Astrocyte (in vitro differentiated cells and primary cell): Measurements from ENCODE around the gene TPH1. TPM values are rescaled to one million over a fixed set of nuclear protein-coding genes. Genes with fewer than 3 reads are reported as not detected.
"Not testable (repeated sequence)": the region's sequence is repeated elsewhere in the genome, so short reads cannot be mapped to it uniquely, and the experiment has no call there.

Experiments
- DNase-seq: peaks from one replicate; pipeline ENCODE4 v3.0.0-alpha.2; 2010; ENCODE audit warnings: low read depth
- FAIRE-seq: peaks from 2 replicates; lab custom pipeline; 2011; peaks lifted over from hg19 to GRCh38; lab: Jason Lieb, UNC
- H2AFZ ChIP-seq: 2 replicates; pipeline ENCODE4 v1.6.0; 2012; ENCODE audit warnings: low read depth, low read length, inconsistent platforms
- H3K27ac ChIP-seq: 2 replicates; pipeline ENCODE4 v1.5.1; 2011; ENCODE audit warnings: low read depth, low read length, inconsistent platforms
- H3K27me3 ChIP-seq: 2 replicates; pipeline ENCODE4 v1.6.0; 2011; ENCODE audit warnings: low read length, inconsistent platforms; ENCODE audit not compliant: insufficient read depth
- H3K36me3 ChIP-seq: 2 replicates; pipeline ENCODE4 v1.5.1; 2011; ENCODE audit warnings: low read length, inconsistent platforms; ENCODE audit not compliant: insufficient read depth
- H3K4me1 ChIP-seq: 2 replicates; pipeline ENCODE4 v1.5.1; 2011; ENCODE audit warnings: low read length, inconsistent platforms; ENCODE audit not compliant: insufficient read depth
- H3K4me2 ChIP-seq: 2 replicates; pipeline ENCODE4 v1.6.0; 2012; ENCODE audit warnings: low read length, inconsistent platforms
- H3K4me3 ChIP-seq: 2 replicates; pipeline ENCODE4 v1.5.1; 2011; ENCODE audit warnings: low read depth, mild to moderate bottlenecking, low read length, inconsistent platforms; ENCODE audit not compliant: insufficient read depth
- H3K79me2 ChIP-seq: 2 replicates; pipeline ENCODE4 v1.6.0; 2012; ENCODE audit warnings: mild to moderate bottlenecking, low read length, inconsistent platforms; ENCODE audit not compliant: insufficient read depth
- H3K9ac ChIP-seq: 2 replicates; pipeline ENCODE4 v1.6.0; 2012; ENCODE audit warnings: mild to moderate bottlenecking, low read length, inconsistent platforms
- H3K9me3 ChIP-seq: 2 replicates; pipeline ENCODE4 v1.5.1; 2012; ENCODE audit warnings: low read depth, mild to moderate bottlenecking, low read length, inconsistent platforms; ENCODE audit not compliant: insufficient read depth
- H4K20me1 ChIP-seq: 2 replicates; pipeline ENCODE4 v1.6.0; 2012; ENCODE audit warnings: low read length, inconsistent platforms; ENCODE audit not compliant: insufficient read depth
- H3K27ac Mint-ChIP-seq: one replicate; pipeline ENCODE4 v1.8.0; 2021; ENCODE audit warnings: mild to moderate bottlenecking, mixed read lengths; ENCODE audit not compliant: unreplicated experiment
- H3K27me3 Mint-ChIP-seq: one replicate; pipeline ENCODE4 v1.8.0; 2021; ENCODE audit warnings: low read depth, mixed read lengths; ENCODE audit not compliant: unreplicated experiment
- H3K36me3 Mint-ChIP-seq: one replicate; pipeline ENCODE4 v1.8.0; 2021; ENCODE audit warnings: low read depth, mixed read lengths; ENCODE audit not compliant: unreplicated experiment
- H3K4me1 Mint-ChIP-seq: one replicate; pipeline ENCODE4 v1.8.0; 2021; ENCODE audit warnings: low read depth, mixed read lengths; ENCODE audit not compliant: unreplicated experiment
- H3K4me3 Mint-ChIP-seq: one replicate; pipeline ENCODE4 v1.8.0; 2021; ENCODE audit warnings: mild to moderate bottlenecking, moderate library complexity, mixed read lengths; ENCODE audit not compliant: unreplicated experiment
- H3K9me3 Mint-ChIP-seq: one replicate; pipeline ENCODE4 v1.8.0; 2021; ENCODE audit warnings: mild to moderate bottlenecking, mixed read lengths; ENCODE audit not compliant: unreplicated experiment
- CTCF ChIP-seq: IDR thresholded peaks from 2 replicates; pipeline ENCODE4 v1.5.1; 2011; ENCODE audit warnings: low read depth, mild to moderate bottlenecking, inconsistent platforms, low read length, moderate library complexity; ENCODE audit not compliant: insufficient read depth
- EZH2 ChIP-seq: IDR thresholded peaks from 2 replicates; pipeline ENCODE4 v1.6.1; 2012; ENCODE audit warnings: mild to moderate bottlenecking, low read length, inconsistent platforms; ENCODE audit not compliant: insufficient read depth
- total RNA-seq: library from RNA; stranded (reverse); gene quantifications from 2 replicates; pipeline ENCODE4 v1.2.1, GENCODE V29; 2021

Gene TPH1
- total RNA-seq, 1 donor from 2014 or later, result 0.32 TPM

DNA sequence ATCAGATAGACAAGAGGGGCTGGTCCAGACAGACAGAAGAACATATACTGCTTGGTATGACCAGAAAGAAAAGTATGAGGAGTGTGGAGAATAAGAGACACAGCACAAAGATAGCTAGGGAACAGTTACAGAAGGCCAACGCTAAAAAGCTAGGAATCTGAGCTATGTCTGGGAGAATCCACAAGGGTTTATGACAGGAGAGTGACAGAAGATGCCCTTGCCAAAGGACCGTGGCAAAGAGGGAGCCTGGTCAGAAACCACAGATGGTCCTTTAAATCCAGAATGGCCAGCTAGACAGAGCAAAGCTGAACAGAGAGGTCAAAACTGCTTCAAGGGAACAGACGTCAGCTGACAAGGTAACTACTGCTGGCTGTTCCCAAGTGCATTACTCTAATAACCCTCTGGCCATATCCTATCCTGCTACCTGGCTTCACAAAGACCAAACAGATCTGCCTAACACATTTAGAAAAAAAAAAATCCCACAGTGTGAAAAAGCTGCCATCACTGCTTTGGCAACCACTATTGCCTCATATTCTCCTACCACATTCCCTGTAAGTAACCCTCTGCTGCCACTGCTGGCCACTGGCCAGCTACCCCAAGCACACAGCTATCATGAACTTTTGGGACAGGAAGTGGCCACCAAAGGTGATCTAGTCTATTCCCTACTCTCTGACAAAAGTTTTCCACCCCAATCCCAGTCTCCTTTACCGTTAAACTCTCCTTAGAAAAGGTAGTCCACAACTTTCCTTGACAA, 40.5 kb downstream of the TPH1 start:
- Mint-ChIP-seq H3K9me3 (no peaks in the 10 kb centered on the region), H3K36me3 (peaks cover 5% of the 10 kb centered on the region), H3K27ac (peak overlapping the region; percentile 44), H3K4me1 (peaks cover 9% of the 10 kb centered on the region), H3K4me3 (no peak overlapping the region), H3K27me3 (no peaks in the 10 kb centered on the region)
- Histone ChIP-seq H2AFZ (no peak overlapping the region), H3K27me3 (no peaks in the 10 kb centered on the region), H3K9me3 (no peaks in the 10 kb centered on the region), H3K4me3 (no peak overlapping the region), H4K20me1 (peaks cover 9% of the 10 kb centered on the region), H3K4me2 (no peak overlapping the region), H3K36me3 (peaks cover 10% of the 10 kb centered on the region), H3K9ac (no peak overlapping the region), H3K79me2 (no peaks in the 10 kb centered on the region), H3K4me1 (no peaks in the 10 kb centered on the region), H3K27ac (no peak overlapping the region)
- FAIRE-seq, result no peak
- no peak for DNase-seq
- TF ChIP-seq EZH2 (no peak), CTCF (no peak)

GRCh38 chr11:18001191-18001590, 44.9 kb downstream of the TPH1 start:
- Histone ChIP-seq H4K20me1 (peaks cover 5% of the 10 kb centered on the region), H2AFZ (no peak overlapping the region), H3K27me3 (no peaks in the 10 kb centered on the region), H3K27ac (no peak overlapping the region), H3K9me3 (no peaks in the 10 kb centered on the region), H3K9ac (no peak overlapping the region), H3K4me1 (no peaks in the 10 kb centered on the region), H3K79me2 (no peaks in the 10 kb centered on the region), H3K36me3 (peaks cover 8% of the 10 kb centered on the region), H3K4me2 (no peak overlapping the region), H3K4me3 (no peak overlapping the region)
- no peak overlapping the region for H3K27ac Mint-ChIP-seq
- H3K27me3 Mint-ChIP-seq, result no peaks in the 10 kb centered on the region
- H3K4me3 Mint-ChIP-seq, result no peak overlapping the region
- TF ChIP-seq CTCF (no peak), EZH2 (no peak)
- H3K9me3 Mint-ChIP-seq, result no peaks in the 10 kb centered on the region
- FAIRE-seq (no peak), DNase-seq (peak; percentile 8)
- H3K36me3 Mint-ChIP-seq, result peaks cover 8% of the 10 kb centered on the region
- peaks cover 9% of the 10 kb centered on the region for H3K4me1 Mint-ChIP-seq

- DNase-seq (no peak), FAIRE-seq (no peak)
- Mint-ChIP-seq H3K27me3 (no peaks in the 10 kb centered on the region), H3K9me3 (no peaks in the 10 kb centered on the region), H3K4me3 (no peak overlapping the region), H3K4me1 (peaks cover 8% of the 10 kb centered on the region), H3K36me3 (peaks cover 8% of the 10 kb centered on the region), H3K27ac (no peak overlapping the region)
- no peak overlapping the region for H3K27ac ChIP-seq
- H3K9ac ChIP-seq, result no peak overlapping the region
- no peak overlapping the region for H3K4me2 ChIP-seq
- peaks cover 5% of the 10 kb centered on the region for H4K20me1 ChIP-seq
- no peaks in the 10 kb centered on the region for H3K79me2 ChIP-seq
- no peaks in the 10 kb centered on the region for H3K27me3 ChIP-seq
- no peaks in the 10 kb centered on the region for H3K9me3 ChIP-seq
- H3K4me3 ChIP-seq, result no peak overlapping the region
- no peak for TF ChIP-seq EZH2
- TF ChIP-seq CTCF, result no peak
- H3K4me1 ChIP-seq, result no peaks in the 10 kb centered on the region
- H2AFZ ChIP-seq, result no peak overlapping the region
- peaks cover 8% of the 10 kb centered on the region for H3K36me3 ChIP-seq
Observed at GRCh38 chr11:18000760-18001159, 45.3 kb downstream of the TPH1 start.

- H3K4me2 ChIP-seq, H3K4me3 ChIP-seq, H3K27me3 ChIP-seq, H3K9me3 Mint-ChIP-seq, H3K27ac ChIP-seq, H4K20me1 ChIP-seq, H3K4me1 ChIP-seq, H3K79me2 ChIP-seq, H3K9me3 ChIP-seq, H3K27ac Mint-ChIP-seq, H3K36me3 ChIP-seq, FAIRE-seq, H2AFZ ChIP-seq, H3K9ac ChIP-seq, H3K4me3 Mint-ChIP-seq, H3K27me3 Mint-ChIP-seq, H3K4me1 Mint-ChIP-seq, DNase-seq: not testable (repeated sequence)
- peaks cover 12% of the 10 kb centered on the region for H3K36me3 Mint-ChIP-seq
Observed at GRCh38 chr11:18000128-18000527, 45.9 kb downstream of the TPH1 start.
